ENCODE data around the gene KMT2D.

KMT2D gene

DNA sequence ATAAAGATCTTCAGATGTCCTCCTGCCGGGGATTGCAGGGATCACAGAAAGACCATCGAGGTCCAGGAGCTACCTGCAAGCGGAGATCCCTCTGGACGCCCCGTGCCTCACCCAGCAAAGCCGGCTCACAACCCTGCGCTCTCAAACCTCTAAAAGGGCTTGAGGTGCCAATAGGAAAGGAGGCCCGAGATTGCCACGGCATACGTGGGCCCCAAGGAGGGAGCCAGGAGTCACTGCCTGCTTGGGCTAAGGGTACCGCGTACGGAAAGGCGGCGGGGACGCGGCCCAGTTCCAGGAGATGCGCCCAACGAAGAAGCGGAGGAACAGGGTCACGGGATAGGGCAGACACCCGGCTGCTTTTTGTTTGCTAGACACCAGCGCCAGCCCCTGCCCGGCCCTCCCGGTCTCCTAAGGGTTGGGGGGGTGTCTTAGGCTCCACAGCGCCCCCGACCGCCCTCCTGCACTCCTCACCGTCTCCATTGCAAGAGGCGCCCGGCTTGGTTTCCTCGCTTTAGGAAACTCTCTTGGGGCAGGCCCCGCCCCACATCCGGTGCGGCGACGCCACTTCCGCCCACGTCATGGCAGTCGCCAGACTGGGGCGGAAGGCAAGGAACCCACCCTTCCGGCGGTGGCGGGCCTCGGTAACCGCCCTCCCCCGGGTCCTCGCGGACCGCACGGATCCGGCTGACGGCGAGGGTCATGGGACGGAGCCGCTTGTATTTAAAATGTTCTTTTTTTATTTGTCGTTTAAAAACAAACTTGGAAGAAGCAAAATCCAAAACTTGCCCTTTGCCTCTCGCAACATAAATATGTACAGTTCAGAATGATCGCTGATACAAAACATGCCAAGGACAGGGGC is 42.1 kb downstream of the KMT2D start, which contains the start of gene PRKAG1:
Gene PRKAG1, minus strand, starts transcription at position 516 of the 859 bp plus-strand sequence. Its CDS starts 36 bp downstream, at position 480.
- peak; percentile 98 for DNase-seq (ENCODE audit: low read depth)

DNA sequence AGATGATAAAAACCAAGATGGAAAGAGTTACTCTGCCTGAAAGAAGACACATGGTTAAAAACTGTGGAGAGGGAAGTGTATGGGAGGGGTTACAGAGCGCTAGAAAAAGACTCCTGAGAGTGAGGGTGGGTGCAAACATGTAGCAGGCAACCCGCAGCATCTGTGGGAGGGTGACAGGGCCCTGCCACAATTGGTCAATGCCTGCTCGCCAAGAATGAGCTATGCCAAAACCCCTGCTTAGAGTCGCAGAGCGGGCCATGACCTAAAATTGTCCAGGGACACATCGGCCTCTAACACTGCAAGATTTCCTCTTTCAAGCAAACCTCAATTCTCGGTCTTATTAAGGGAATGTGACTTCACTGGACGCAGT is 42.7 kb downstream of the KMT2D start:
- DNase-seq (ENCODE audit: low read depth): peak; percentile 60

DNA sequence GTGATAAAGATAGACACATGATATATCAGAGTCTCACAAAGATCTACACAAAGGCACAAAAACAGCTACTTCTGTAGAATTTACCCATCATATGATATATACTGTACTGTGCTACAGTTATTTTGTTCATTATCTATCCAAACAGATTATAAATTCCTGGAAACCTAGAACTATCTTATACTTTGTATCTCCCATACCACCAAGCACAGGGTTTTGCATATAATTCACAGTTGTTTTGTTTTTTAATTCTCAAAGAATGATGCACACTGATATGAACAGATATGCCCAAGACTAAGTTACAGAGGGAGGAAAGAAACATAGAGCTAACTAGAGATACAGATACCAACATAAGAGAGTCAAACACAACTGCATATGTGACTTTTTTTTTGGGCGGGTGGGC is 45.4 kb downstream of the KMT2D start:
- no peak for DNase-seq (ENCODE audit: low read depth)

DNA sequence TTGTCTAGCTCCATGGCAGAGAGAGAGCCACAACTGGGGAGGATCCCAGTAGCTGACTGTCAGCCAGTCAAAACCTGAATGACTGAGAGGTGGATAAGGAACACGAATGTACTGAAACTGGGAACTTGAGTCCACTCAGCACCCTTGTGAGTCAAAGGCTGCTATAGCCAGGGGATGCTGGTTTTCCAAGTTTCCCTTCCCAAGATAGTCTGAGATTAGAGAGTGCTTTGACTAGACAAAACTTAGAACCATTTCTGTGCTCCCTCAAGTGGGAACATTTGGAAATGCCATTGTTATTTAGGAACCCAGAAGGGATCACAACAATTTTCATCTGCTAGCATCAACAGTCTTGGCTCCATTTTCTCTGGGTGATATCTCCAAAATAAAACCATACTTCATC is 46.0 kb downstream of the KMT2D start:
- peak; percentile 34 for DNase-seq (ENCODE audit: low read depth)

DNA sequence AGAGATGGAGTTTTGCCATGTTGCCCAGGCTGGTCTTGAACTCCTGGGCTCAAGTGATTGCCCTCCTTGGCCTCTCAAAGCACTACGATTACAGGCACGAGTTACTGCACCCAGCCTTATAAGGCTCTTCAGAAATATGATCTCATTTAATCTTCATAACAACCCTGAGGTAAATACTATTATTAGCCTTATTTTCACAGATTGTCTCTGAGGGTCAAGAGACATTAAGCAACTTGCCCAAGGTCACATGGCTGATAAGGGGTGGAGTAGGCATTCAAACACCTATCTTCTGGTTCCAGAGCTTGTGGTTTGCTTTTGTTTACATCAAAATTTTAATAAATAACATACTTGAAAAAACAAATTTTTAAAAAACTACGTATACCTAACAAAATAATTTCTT is 47.2 kb downstream of the KMT2D start:
- no peak for DNase-seq (ENCODE audit: low read depth)

DNA sequence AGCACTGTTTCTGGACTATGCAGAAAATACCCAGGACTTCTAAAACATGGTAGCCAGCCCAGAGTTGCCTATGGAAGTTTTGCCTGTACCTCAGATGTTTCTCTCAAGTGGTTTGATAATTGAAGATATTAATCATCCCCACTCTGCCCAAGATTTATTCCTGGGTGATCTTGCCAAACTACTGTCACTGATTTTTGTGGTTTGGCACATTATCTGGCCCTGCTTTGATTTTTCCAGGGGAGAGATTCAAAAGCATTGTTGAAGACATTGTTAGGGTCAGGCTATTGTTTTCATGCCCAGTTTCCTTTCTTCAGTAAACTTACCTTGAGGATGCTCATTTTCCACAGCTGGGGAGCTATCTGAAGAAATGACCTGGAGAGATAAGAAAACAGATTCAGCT is 47.9 kb downstream of the KMT2D start:
- no peak for DNase-seq (ENCODE audit: low read depth)

Data from fibroblast of gingiva (primary cell).